NCI-H526 (cell line): ENCODE data around the gene QKI.
"Not testable (repeated sequence)": the region's sequence is repeated elsewhere in the genome, so short reads cannot be mapped to it uniquely, and the experiment has no call there.

Experiments
- DNase-seq, 2 experiments: peaks; one replicate each; lab custom pipeline; 2025; lab: John Stamatoyannopoulos, UW

The QKI gene

GRCh38 chr6:163414946-163415619 lies 565 bp downstream of the QKI start:
- DNase-seq: no peak

GRCh38 chr6:163415620-163416556 lies 1.4 kb downstream of the QKI start:
- peak in 1 of 2 experiments; percentile 50 for DNase-seq

GRCh38 chr6:163416557-163417253 lies 2.2 kb downstream of the QKI start:
- peak in 1 of 2 experiments; percentile 57 for DNase-seq

GRCh38 chr6:163417595-163417994 lies 3.1 kb downstream of the QKI start:
- DNase-seq: no peak

GRCh38 chr6:163418311-163419029 lies 4.0 kb downstream of the QKI start:
- no peak for DNase-seq

- no peak for DNase-seq
Measured at GRCh38 chr6:163419413-163420288, 5.1 kb downstream of the QKI start.

GRCh38 chr6:163420289-163420614 lies 5.7 kb downstream of the QKI start:
- no peak for DNase-seq

GRCh38 chr6:163422550-163422949 lies 8.0 kb downstream of the QKI start:
- DNase-seq: no peak

- no peak for DNase-seq
Measured at GRCh38 chr6:163423696-163424095, 9.2 kb downstream of the QKI start.

- DNase-seq: peak in 1 of 2 experiments; percentile 19
Measured at GRCh38 chr6:163427498-163428254, 13.2 kb downstream of the QKI start.

- DNase-seq: no peak
Measured at GRCh38 chr6:163428373-163428772, 13.9 kb downstream of the QKI start.

GRCh38 chr6:163429858-163430448 lies 15.4 kb downstream of the QKI start:
- no peak for DNase-seq

- no peak for DNase-seq
Measured at GRCh38 chr6:163432300-163432699, 17.8 kb downstream of the QKI start.

GRCh38 chr6:163433486-163433885 lies 19.0 kb downstream of the QKI start:
- DNase-seq: not testable (repeated sequence)

GRCh38 chr6:163435023-163435422 lies 20.5 kb downstream of the QKI start:
- no peak for DNase-seq

GRCh38 chr6:163436843-163437242 lies 22.3 kb downstream of the QKI start:
- no peak for DNase-seq

- peak in 1 of 2 experiments; percentile 22 for DNase-seq
Measured at GRCh38 chr6:163437466-163437865, 22.9 kb downstream of the QKI start.

GRCh38 chr6:163438298-163438939 lies 23.9 kb downstream of the QKI start:
- no peak for DNase-seq

- peak; percentile 7 to 19 for DNase-seq
Measured at GRCh38 chr6:163438940-163439335, 24.4 kb downstream of the QKI start.
